Neural cell (in vitro differentiated cells): ENCODE data around the gene PRDX5. TPM values are rescaled to one million over a fixed set of nuclear protein-coding genes. Genes with fewer than 3 reads are reported as not detected.
"Not testable (repeated sequence)": the region's sequence is repeated elsewhere in the genome, so short reads cannot be mapped to it uniquely, and the experiment has no call there.

ENCODE experiments used
- H2AFZ ChIP-seq: fragments of 200-600, 300-800 bp; sonication (generic), shearing (Covaris generic); 2 replicates; pipeline ENCODE4 v1.6.0; 2014; ENCODE audit warnings: low read depth, mild to moderate bottlenecking, antibody characterized with exemption, low read length, moderate library complexity
- H3F3A ChIP-seq: fragments of 200-600 bp; shearing (Covaris generic); 2 replicates; pipeline ENCODE4 v1.6.1; 2016; ENCODE audit warnings: mild to moderate bottlenecking, moderate library complexity, mixed read lengths, antibody characterized with exemption, low read length; ENCODE audit not compliant: insufficient read depth, poor library complexity, severe bottlenecking
- H3K27ac ChIP-seq: fragments of 200-600, 300-800 bp; sonication (generic), shearing (Covaris generic); 2 replicates; pipeline ENCODE4 v1.5.1; 2014; ENCODE audit warnings: mild to moderate bottlenecking, low read length, moderate library complexity
- H3K27me3 ChIP-seq: fragments of 300-800, 200-600 bp; sonication (generic), shearing (Covaris generic); 2 replicates; pipeline ENCODE4 v1.6.0; 2014; ENCODE audit warnings: mild to moderate bottlenecking, low read depth, low read length, moderate library complexity; ENCODE audit not compliant: insufficient read depth
- H3K36me3 ChIP-seq: fragments of 300-800, 200-600 bp; sonication (generic), shearing (Covaris generic); 2 replicates; pipeline ENCODE4 v1.5.1; 2014; ENCODE audit warnings: mild to moderate bottlenecking, antibody characterized with exemption, low read length, moderate library complexity; ENCODE audit not compliant: insufficient read depth
- H3K4me2 ChIP-seq: fragments of 300-800, 200-600 bp; sonication (generic), shearing (Covaris generic); 2 replicates; pipeline ENCODE4 v1.6.0; 2014; ENCODE audit warnings: mild to moderate bottlenecking, low read length
- H3K4me3 ChIP-seq: fragments of 300-800, 200-600 bp; sonication (generic), shearing (Covaris generic); 2 replicates; pipeline ENCODE4 v1.5.1; 2014; ENCODE audit warnings: mild to moderate bottlenecking, low read length, moderate library complexity
- H3K79me2 ChIP-seq: fragments of 200-600 bp; shearing (Covaris generic); replicated peaks from 2 replicates; pipeline ENCODE4 v1.6.0; 2014; ENCODE audit warnings: mild to moderate bottlenecking, low read length, moderate library complexity; ENCODE audit not compliant: insufficient read depth
- H3K9ac ChIP-seq: fragments of 300-800, 200-600 bp; sonication (generic), shearing (Covaris generic); 2 replicates; pipeline ENCODE4 v1.6.1; 2016; ENCODE audit warnings: mild to moderate bottlenecking, low read length, mixed read lengths
- H3K9me2 ChIP-seq: fragments of 200-600 bp; shearing (Covaris generic); 2 replicates; pipeline ENCODE4 v1.6.1; 2016; ENCODE audit warnings: mild to moderate bottlenecking, low read length, mixed read lengths; ENCODE audit not compliant: insufficient read depth
- H3K9me3 ChIP-seq: fragments of 200-600, 300-800 bp; sonication (generic), shearing (Covaris generic); 2 replicates; pipeline ENCODE4 v1.6.1; 2016; ENCODE audit warnings: mild to moderate bottlenecking, mixed run types, low read length, moderate library complexity, mixed read lengths
- H4K20me1 ChIP-seq: fragments of 200-600 bp; shearing (Covaris generic); 2 replicates; pipeline ENCODE4 v1.6.1; 2016; ENCODE audit warnings: mild to moderate bottlenecking, mixed run types; ENCODE audit not compliant: insufficient read depth
- CTCF ChIP-seq: fragments of 450-650 bp; IDR thresholded peaks from 2 replicates; pipeline ENCODE4 v1.5.1; 2014; ENCODE audit warnings: antibody characterized with exemption, mild to moderate bottlenecking, moderate library complexity; ENCODE audit not compliant: poor library complexity, severe bottlenecking
- EP300 ChIP-seq: fragments of 450-650 bp; conservative IDR thresholded peaks from 2 replicates; pipeline ENCODE4 v1.6.1; 2014; ENCODE audit warnings: antibody characterized with exemption, mild to moderate bottlenecking, moderate library complexity; ENCODE audit not compliant: poor library complexity, severe bottlenecking
- EZH2 ChIP-seq: fragments of 200-600, 300-800 bp; shearing (Covaris generic), sonication (generic); IDR thresholded peaks from 2 replicates; pipeline ENCODE4 v1.6.1; 2014; ENCODE audit warnings: antibody characterized with exemption, low read length, borderline replicate concordance, mild to moderate bottlenecking; ENCODE audit not compliant: insufficient read depth, poor library complexity, severe bottlenecking
- MXI1 ChIP-seq: fragments of 450-650 bp; conservative IDR thresholded peaks from 2 replicates; pipeline ENCODE4 v1.6.1; 2014; ENCODE audit warnings: antibody characterized with exemption, mild to moderate bottlenecking; ENCODE audit not compliant: poor library complexity, severe bottlenecking
- POLR2AphosphoS5 ChIP-seq: IDR thresholded peaks from 2 replicates; pipeline ENCODE4 v1.6.1; 2012
- RAD21 ChIP-seq: fragments of 450-650 bp; conservative IDR thresholded peaks from 2 replicates; pipeline ENCODE4 v1.6.1; 2014; ENCODE audit warnings: antibody characterized with exemption, mild to moderate bottlenecking, moderate library complexity
- REST ChIP-seq: IDR thresholded peaks from 2 replicates; pipeline ENCODE4 v1.6.1; 2012; ENCODE audit warnings: borderline replicate concordance
- SMC3 ChIP-seq: fragments of 450-650 bp; conservative IDR thresholded peaks from 2 replicates; pipeline ENCODE4 v1.6.1; 2014; ENCODE audit warnings: antibody characterized with exemption, mild to moderate bottlenecking, moderate library complexity; ENCODE audit not compliant: poor library complexity
- TAF1 ChIP-seq: IDR thresholded peaks from 2 replicates; pipeline ENCODE4 v1.6.1; 2012; ENCODE audit warnings: low read depth
- polyA plus RNA-seq: library from polyadenylated mRNA; depleted of rRNA; stranded (reverse); fragments of >200 nt; gene quantifications from 2 replicates; pipeline ENCODE4 v1.2.3, GENCODE V29; 2014

PRDX5 gene
- polyA plus RNA-seq, 1 donor from 2014 or later: 452 TPM

- Histone ChIP-seq H3K27ac (no peak overlapping the region), H3F3A (no peaks in the 10 kb centered on the region), H3K9me3 (no peaks in the 10 kb centered on the region), H2AFZ (no peak overlapping the region), H3K27me3 (no peaks in the 10 kb centered on the region), H3K9ac (no peak overlapping the region), H3K36me3 (no peaks in the 10 kb centered on the region), H3K9me2 (no peaks in the 10 kb centered on the region), H3K79me2 (peaks cover 10% of the 10 kb centered on the region), H3K4me3 (no peak overlapping the region), H3K4me2 (no peak overlapping the region), H4K20me1 (no peaks in the 10 kb centered on the region)
- TF ChIP-seq EP300 (no peak), MXI1 (no peak), EZH2 (no peak), TAF1 (no peak), CTCF (no peak), SMC3 (no peak), POLR2AphosphoS5 (no peak)
Observed at GRCh38 chr11:64323373-64323772, 5.5 kb downstream of the PRDX5 start.

- not testable (repeated sequence) for H3K27me3 ChIP-seq, H3K9ac ChIP-seq, H3K9me2 ChIP-seq, H2AFZ ChIP-seq, H3K4me3 ChIP-seq, H3K27ac ChIP-seq, H3F3A ChIP-seq, H3K9me3 ChIP-seq, H3K79me2 ChIP-seq, H4K20me1 ChIP-seq, H3K4me2 ChIP-seq, H3K36me3 ChIP-seq
Observed at GRCh38 chr11:64323984-64324383, 6.1 kb downstream of the PRDX5 start.

DNA sequence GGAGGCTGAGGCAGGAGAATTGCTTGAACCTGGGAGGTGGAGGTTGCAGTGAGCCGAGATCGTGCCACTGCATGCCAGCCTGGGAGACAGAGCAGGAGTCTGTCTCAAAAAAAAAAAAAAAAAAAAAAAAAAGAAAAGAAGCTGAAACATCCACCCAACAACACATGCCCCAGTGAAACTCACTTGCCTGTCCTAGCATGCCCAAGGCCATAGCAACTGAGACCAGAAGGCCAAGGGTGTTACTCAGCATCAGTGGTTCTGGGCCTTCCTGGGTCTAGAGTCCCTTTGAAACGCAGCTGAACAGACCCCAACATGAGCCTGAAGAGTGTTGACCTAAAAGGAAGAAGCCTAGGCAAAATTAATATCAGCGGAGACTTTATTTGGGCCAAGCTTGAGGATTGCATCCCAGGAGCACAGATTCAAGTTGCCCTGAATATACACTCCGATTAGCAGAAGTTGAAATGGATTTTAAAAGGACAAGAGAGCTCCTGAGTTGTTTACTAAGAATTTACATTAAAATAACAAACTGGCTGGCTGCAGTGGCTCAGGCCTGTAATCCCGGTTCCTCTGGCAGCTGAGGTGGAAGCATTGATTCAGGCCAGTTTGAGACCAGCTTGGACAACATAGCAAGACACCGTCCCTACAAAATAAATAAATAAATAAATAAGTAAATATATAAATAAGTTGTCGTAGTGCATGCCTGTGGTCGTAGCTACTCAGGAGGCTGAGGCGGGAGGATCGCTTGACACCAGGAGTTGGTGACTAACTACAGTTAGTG, 7.0 kb downstream of the PRDX5 start:
- Histone ChIP-seq H3K4me3 (no peak overlapping the region), H3K79me2 (no peaks in the 10 kb centered on the region), H3F3A (no peaks in the 10 kb centered on the region), H3K27me3 (no peaks in the 10 kb centered on the region), H3K9ac (no peak overlapping the region), H3K9me3 (no peaks in the 10 kb centered on the region), H3K36me3 (no peaks in the 10 kb centered on the region), H3K9me2 (no peaks in the 10 kb centered on the region), H4K20me1 (no peaks in the 10 kb centered on the region), H2AFZ (no peak overlapping the region), H3K4me2 (no peak overlapping the region), H3K27ac (no peak overlapping the region)
- no peak for TF ChIP-seq REST
- no peak for TF ChIP-seq CTCF
- TF ChIP-seq MXI1: no peak
- TF ChIP-seq SMC3: no peak
- no peak for TF ChIP-seq TAF1
- TF ChIP-seq EZH2: no peak
- TF ChIP-seq RAD21: no peak
- no peak for TF ChIP-seq EP300
- no peak for TF ChIP-seq POLR2AphosphoS5
